IPS DF 19.7 (cell line): ENCODE data around the gene ORC2.
"Not testable (repeated sequence)": the region's sequence is repeated elsewhere in the genome, so short reads cannot be mapped to it uniquely, and the experiment has no call there.

Experiments used
- DNase-seq: peaks from one replicate; pipeline ENCODE4 v3.0.0-alpha.2; 2013; ENCODE audit warnings: low read depth, low spot score

The ORC2 gene

GRCh38 chr2:200930947-200931626 lies 32.4 kb downstream of the ORC2 start:
- DNase-seq, result no peak

DNA sequence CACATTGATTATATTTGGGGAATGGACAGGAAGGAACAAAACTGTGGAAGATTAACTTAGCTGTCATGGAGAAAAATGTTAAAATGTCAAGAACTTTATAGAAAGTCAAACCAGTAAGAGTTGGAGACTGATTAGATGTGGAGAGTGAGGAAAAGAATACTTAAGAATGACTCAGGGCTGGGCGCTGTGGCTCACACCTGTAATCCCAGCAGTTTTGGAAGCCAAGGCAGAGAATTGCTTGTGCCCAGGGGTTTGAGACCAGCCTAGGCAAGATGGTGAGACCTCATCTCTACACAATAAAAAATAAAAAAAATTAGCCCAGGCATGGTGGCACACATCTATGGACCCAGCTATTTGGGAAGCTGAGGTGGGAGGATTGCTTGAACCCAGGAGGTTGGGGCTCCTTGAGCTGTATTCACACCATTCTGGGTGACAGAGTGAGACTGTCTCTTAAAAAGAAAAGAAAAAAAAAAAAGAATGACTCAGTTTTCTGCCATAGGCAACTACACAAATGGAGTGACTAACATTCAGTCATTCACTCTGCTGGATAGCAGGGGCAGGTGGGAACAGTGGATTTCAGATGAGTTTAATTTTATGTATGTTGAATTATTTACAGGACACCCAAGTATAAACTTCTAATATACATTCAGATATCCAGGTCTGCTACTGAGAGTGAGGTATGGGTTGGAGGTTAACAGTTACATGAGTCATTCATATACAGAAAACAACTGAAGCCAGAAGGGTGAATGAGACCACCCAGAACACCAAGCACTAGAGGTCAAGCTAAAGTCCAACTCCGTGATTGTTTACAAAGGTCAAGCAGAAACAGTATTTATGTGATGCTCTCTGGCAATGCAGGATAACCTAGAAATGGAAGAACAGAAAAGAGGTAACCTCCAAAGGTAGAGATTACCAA lies 33.9 kb downstream of the ORC2 start:
- no peak for DNase-seq

DNA sequence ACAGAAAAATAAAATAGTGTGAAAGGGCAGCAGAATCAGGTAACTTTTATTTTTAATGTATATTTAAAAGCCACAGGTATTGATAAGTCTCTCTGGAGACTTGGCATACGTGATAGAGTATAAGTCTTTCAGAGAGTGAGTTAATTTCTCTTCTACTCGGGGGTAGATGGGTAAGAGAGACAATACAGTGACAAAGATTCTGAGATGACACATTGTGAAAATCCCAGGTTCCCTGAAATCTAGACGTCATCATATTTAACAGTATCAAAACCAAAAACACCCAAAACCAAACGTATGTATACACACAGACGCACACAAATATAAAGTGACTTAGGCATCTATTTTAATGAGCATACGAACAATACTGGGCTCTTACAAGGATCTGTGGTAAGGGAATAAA lies 41.0 kb downstream of the ORC2 start:
- DNase-seq, result no peak

GRCh38 chr2:200913654-200914053 lies 49.8 kb downstream of the ORC2 start:
- no peak for DNase-seq

DNA sequence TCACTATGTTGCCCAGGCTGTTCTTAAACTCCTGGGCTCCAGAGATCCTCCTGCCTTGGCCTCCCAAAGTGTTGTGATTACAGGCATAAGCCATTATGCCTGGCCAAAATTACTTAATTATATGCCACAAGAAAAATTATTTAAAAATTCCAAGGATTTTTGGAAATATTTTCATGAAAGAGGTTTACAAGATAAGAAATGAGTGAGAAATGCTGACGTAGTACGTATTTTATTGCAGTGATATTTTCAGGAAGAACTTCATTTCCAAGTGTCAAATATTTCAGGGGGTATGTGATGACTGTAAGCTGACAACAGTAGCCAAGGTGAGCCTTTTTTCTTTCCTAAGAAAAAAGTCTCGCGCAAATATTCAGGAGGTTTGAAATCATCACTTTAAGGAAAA lies 53.5 kb downstream of the ORC2 start:
- no peak for DNase-seq

DNA sequence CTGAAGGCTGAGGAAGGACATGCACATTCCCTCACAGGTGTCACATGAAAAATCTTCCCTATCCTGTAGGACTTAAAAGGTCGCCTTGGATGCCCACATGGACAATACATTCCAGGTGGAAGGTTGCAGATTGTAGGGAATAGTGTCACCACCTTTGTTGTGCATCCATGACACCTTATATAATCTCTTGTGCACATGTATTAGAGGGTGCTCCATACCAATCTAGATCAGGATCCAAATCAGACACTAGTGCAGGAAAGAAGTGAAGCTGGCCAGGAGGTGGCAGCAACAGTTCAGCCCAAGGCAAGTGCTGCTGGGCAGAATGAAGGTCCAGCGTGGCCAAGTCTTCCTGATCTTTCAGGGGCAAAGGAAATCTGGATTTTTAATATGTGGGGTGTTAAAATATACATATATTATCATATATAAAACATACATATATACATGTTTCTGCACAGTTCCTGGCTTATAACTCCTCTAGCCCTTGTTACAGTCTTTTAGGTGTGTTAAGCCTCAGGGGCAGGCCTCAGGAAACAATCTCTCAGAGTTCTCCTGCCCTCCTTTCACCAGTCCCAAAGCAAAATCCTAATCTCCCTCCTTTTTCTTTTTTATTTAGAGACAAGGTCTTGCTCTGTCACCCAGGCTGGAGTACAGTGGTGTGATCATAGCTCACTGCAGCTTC lies 57.7 kb downstream of the ORC2 start:
- DNase-seq, result peak; percentile 9

- peak; percentile 75 for DNase-seq
These were observed 61.9 kb downstream of the ORC2 start for GRCh38 chr2:200901459-200902072.

DNA sequence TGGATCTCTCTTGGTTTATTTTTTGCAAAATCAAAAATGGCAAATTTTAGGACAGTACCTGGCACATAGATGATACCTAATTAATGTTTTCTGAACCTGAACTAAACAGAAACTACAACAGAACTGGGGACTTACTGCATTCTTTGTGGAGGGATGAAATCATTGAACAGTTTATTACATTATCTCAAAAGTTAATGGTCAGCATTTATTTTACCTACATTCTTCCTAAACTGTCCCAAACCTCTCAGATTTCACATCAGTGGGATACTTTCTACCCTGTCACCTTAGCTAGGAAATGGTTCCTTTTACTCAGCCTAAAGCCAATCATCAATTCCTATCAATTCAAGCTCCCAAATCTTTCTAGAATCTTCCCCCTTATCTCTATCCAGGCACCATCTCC lies 64.0 kb downstream of the ORC2 start:
- DNase-seq, result no peak

GRCh38 chr2:200888704-200889625 lies 74.5 kb downstream of the ORC2 start, which contains the start of the genes NIF3L1 and PPIL3:
NIF3L1 (plus strand) TSS chr2:200889371; CDS start chr2:200891944, 2,573 bp downstream.
PPIL3 (minus strand) TSS chr2:200889077; CDS start chr2:200887615, 1,462 bp downstream.
- peak; percentile 98 for DNase-seq

GRCh38 chr2:200881715-200882249 lies 81.7 kb downstream of the ORC2 start:
- not testable (repeated sequence) for DNase-seq

DNA sequence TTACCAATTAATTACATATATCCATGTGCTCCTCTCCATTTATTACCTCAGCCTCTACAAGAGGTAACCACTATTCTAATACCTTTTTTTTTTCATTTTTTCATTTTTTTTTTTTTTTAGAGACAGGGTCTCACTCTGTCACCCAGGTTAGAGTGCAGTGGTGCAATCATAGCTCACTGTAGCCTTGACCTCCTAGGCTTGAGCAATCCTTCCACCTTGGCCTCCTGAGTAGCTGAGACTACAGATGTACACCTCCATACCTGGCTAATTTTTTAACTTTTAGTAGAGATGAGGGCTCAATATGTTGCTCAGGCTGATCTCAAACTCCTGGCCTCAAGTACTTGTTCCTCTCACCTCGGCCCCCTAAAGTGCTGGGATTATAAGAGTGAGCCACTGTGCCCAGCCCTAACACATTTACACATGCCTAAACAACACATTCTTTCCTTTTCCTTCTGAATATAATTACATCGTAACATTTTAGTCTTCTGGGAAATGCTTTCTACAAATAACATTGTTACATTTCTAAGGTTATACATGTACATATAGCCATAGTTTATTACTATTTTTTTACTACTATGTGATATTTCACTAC lies 85.1 kb downstream of the ORC2 start:
- DNase-seq, result no peak

DNA sequence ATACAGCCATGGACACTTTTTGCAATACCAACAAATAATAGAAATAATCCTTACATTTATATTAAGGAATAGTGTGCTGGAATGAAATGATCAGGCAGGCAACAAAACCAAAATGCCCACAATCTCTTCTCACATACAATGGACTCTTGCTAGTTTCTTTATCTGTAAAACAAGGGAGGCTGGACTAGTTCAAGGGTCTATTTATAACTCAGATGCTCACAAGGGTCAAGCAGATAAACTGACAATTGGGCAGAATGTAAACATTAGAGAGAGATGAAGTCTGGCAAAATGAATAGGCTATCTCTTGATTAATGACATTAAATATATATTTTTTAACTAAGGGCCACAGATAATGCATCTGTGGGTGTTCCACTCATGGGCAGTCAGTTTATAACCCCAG lies 86.0 kb downstream of the ORC2 start:
- DNase-seq, result no peak

- no peak for DNase-seq
These were observed 89.9 kb downstream of the ORC2 start for GRCh38 chr2:200873560-200873959.

- DNase-seq, result no peak
These were observed 92.3 kb downstream of the ORC2 start for GRCh38 chr2:200871151-200871550.

GRCh38 chr2:200869014-200869413 lies 94.4 kb downstream of the ORC2 start:
- no peak for DNase-seq

DNA sequence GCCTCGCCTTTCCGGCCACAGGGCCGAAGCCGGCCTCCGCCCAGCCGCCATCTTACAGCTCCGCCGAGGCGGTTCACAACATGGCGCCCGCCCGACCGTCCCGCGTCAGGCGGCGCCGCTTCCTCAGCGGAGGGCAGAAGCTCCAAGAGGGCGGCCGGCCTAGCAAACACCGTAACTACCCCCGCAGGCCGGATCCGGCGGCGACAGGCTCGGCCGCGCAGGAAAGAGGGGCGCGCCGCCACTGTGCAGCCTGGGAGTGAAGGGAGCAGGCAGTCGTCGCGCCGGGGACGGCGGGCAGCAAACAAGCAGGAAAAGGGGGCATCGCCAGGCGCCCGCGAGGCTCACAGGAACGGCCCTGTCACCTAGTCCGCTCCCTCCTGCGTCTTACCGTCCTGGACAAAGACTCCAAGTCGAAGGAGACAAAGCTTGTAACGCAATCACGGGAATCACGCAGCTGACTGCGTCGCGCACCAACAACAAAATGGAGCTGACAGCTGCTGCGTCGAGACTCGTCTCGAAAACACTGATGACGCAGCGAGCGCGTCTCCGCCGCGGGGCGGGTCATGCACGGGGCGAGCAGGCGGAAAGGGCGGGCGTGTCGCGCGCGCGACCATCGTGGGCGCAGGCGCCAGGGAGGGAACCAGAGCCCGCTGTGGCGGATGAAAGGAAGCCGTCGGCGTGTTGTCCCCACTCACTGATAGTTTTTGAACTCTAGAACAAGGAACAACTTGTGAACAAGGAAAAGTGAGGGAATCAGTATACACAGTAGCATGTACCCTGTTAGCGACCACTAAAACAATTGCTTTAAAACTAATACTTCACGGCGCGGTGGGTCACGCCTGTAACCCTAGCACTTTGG lies 99.1 kb downstream of the ORC2 start, which contains the start of gene CLK1:
Gene CLK1 (minus strand): TSS at position 483 of the 859 bp plus-strand sequence. CDS start 2,796 bp downstream, outside the sequence.
- DNase-seq, result peak; percentile 42

- no peak for DNase-seq
These were observed 99.7 kb downstream of the ORC2 start for GRCh38 chr2:200863782-200864175.

- DNase-seq, result no peak
These were observed 100.9 kb downstream of the ORC2 start for GRCh38 chr2:200862532-200863000.
